HepG2 (cell line): ENCODE data around the gene IFT43.

Experiments used
- BHLHE40 ChIP-seq: IDR thresholded peaks from 2 replicates; pipeline ENCODE4 v1.6.1; 2011; ENCODE audit warnings: low read length, improper control_type of control experiment
- CTCF ChIP-seq: sonication (generic); formaldehyde crosslinking; IDR thresholded peaks from 2 replicates; pipeline ENCODE4 v1.5.0; 2020; ENCODE audit warnings: mild to moderate bottlenecking, missing genetic modification reagents, moderate library complexity
- EP300 ChIP-seq, 3 experiments: sonication (generic) in 1 of 3; formaldehyde crosslinking in 1 of 3; IDR thresholded peaks; 2 replicates each; pipeline versions ENCODE4 v1.5.1 to v1.6.1; 2011 to 2020; ENCODE audit warnings: low read depth in 2 of 3, low read length in 2 of 3, borderline replicate concordance in 1 of 3, improper control_type of control experiment in 1 of 3, mild to moderate bottlenecking in 1 of 3, missing genetic modification reagents in 1 of 3, moderate library complexity in 1 of 3
- HMGXB4 ChIP-seq, 2 experiments: sonication (generic) in 1 of 2; formaldehyde crosslinking in 1 of 2; IDR thresholded peaks; 2 replicates each; pipeline versions ENCODE4 v1.4.0 to v1.6.1; 2018 to 2020; ENCODE audit warnings: missing genetic modification reagents in 2 of 2, borderline replicate concordance in 1 of 2, low read depth in 1 of 2, mild to moderate bottlenecking in 1 of 2, missing biosample characterization in 1 of 2
- MTA1 ChIP-seq: sonication (generic); formaldehyde crosslinking; IDR thresholded peaks from 2 replicates; pipeline ENCODE4 v1.4.0; 2020; ENCODE audit warnings: missing genetic modification reagents, mild to moderate bottlenecking, borderline replicate concordance
- PHF5A ChIP-seq: IDR thresholded peaks from one replicate; pipeline ENCODE4 v1.6.1; 2018; ENCODE audit warnings: low read depth, missing genetic modification reagents; ENCODE audit not compliant: unreplicated experiment
- TAF1 ChIP-seq: sonication (generic); formaldehyde crosslinking; IDR thresholded peaks from 2 replicates; pipeline ENCODE4 v1.4.0; 2020; ENCODE audit warnings: missing genetic modification reagents
- ZNF687 ChIP-seq: sonication (generic); formaldehyde crosslinking; IDR thresholded peaks from 2 replicates; pipeline ENCODE4 v1.5.1; 2020; ENCODE audit warnings: mild to moderate bottlenecking, missing genetic modification reagents, moderate library complexity

GRCh38 chr14:75987201-75987970 is 1.8 kb downstream of the IFT43 start:
- TF ChIP-seq TAF1 (CRISPR knock-in tag) (no peak), ZNF687 (CRISPR knock-in tag) (no peak), BHLHE40 (no peak), CTCF (CRISPR knock-in tag) (no peak), EP300 (IDR thresholded peaks at IDR 0.05; ENCODE audit: low read depth in 2 of 2, low read length in 2 of 2) (no peak), EP300 (CRISPR knock-in tag; IDR thresholded peaks at IDR 0.05; ENCODE audit: borderline replicate concordance) (no peak), PHF5A (CRISPR knock-in tag) (no peak), HMGXB4 (CRISPR knock-in tag; IDR thresholded peaks at IDR 0.05; ENCODE audit: borderline replicate concordance in 1 of 2, low read depth in 1 of 2) (no peak), MTA1 (CRISPR knock-in tag) (no peak)
